Suppressor macrophage treated with lipopolysaccharide for 4 hours (primary cell): ENCODE measurements around the gene SH3RF1.

Experiments
- DNase-seq: peaks from one replicate; pipeline ENCODE4 v3.0.0-alpha.2; 2020

The SH3RF1 gene

GRCh38 chr4:169059306-169060211 lies 211.2 kb downstream of the SH3RF1 start:
- no peak for DNase-seq

- no peak for DNase-seq
These were observed 212.4 kb downstream of the SH3RF1 start for GRCh38 chr4:169058312-169058711.

GRCh38 chr4:169054879-169055278 lies 215.9 kb downstream of the SH3RF1 start:
- DNase-seq: no peak

- DNase-seq: no peak
These were observed 218.2 kb downstream of the SH3RF1 start for GRCh38 chr4:169052594-169052945.

- no peak for DNase-seq
These were observed 218.8 kb downstream of the SH3RF1 start for GRCh38 chr4:169051761-169052593.

- no peak for DNase-seq
These were observed 219.6 kb downstream of the SH3RF1 start for GRCh38 chr4:169050881-169051760.

GRCh38 chr4:169050284-169050683 lies 220.5 kb downstream of the SH3RF1 start:
- DNase-seq: no peak

- DNase-seq: no peak
These were observed 221.8 kb downstream of the SH3RF1 start for GRCh38 chr4:169048868-169049414.

- no peak for DNase-seq
These were observed 222.8 kb downstream of the SH3RF1 start for GRCh38 chr4:169047956-169048355.

GRCh38 chr4:169045862-169046584 lies 224.7 kb downstream of the SH3RF1 start:
- no peak for DNase-seq

- no peak for DNase-seq
These were observed 225.9 kb downstream of the SH3RF1 start for GRCh38 chr4:169044714-169045447.
